Measurements from ENCODE around the gene TANK. TPM values are rescaled to one million over a fixed set of nuclear protein-coding genes. Genes with fewer than 3 reads are reported as not detected.
A peak's percentile ranks its signal among the peaks of the same experiment; 100 is the strongest.
"Not testable (repeated sequence)": the region's sequence is repeated elsewhere in the genome, so short reads cannot be mapped to it uniquely, and the experiment has no call there.

Gene TANK
- total and polyA plus RNA-seq, 2 experiments from 2014 or later, result 27.7 to 35.4 TPM

DNA sequence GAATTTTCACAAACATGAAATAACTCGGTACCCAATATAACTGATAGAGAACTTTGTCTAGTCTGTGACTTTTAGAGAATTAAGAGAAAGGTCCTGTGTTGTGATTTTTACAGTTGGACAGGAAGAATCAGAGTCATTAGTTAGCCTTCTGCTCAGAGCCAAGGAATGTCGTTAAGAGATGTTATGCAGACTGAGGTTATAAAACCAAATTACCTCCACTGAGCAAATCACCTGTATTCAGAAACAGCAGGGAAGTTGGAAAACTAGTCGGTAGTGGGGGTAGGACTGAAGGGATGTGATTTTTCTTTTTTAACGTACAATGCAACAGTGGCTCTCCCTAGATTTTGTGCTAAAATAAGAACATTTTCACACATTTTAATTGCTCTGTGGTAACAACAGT lies 18.5 kb downstream of the TANK start:
- TF ChIP-seq EZH2phosphoT487 (IDR thresholded peaks at IDR 0.05; ENCODE audit: unreplicated experiment) (no peak), POLR2AphosphoS5 (IDR thresholded peaks at IDR 0.05; ENCODE audit: low read depth) (no peak), CREB1 (CRISPR knock-in tag; IDR thresholded peaks at IDR 0.05; ENCODE audit: low read depth) (no peak), ZNF114 (CRISPR knock-in tag; IDR thresholded peaks at IDR 0.05) (no peak)
- no peaks in the 10 kb centered on the region for H4K20me1 ChIP-seq (replicated peaks; ENCODE audit: insufficient read depth)
- peaks cover 4% of the 10 kb centered on the region; the same call in 1 of the 2 replicates for H3K4me1 ChIP-seq (ENCODE audit: insufficient read depth)
- H3K4me2 ChIP-seq, result no peak overlapping the region
- no peaks in the 10 kb centered on the region for H3F3A ChIP-seq (replicated peaks; ENCODE audit: low read depth)
- no peak overlapping the region for H3K27ac ChIP-seq (ENCODE audit: low read depth)
- H3K36me3 ChIP-seq (ENCODE audit: insufficient read depth), result peaks cover 20% of the 10 kb centered on the region
- peaks cover 10% of the 10 kb centered on the region for H3K79me2 ChIP-seq (replicated peaks; ENCODE audit: insufficient read depth)
- DNase-seq (ENCODE audit: low spot score) (peak; percentile 11), ATAC-seq (no peak)
- Mint-ChIP-seq H3K4me1 (peaks cover 20% of the 10 kb centered on the region), H3K36me3 (ENCODE audit: low read depth) (peaks cover 48% of the 10 kb centered on the region), H3K27me3 (ENCODE audit: insufficient read depth, low read depth, poor library complexity) (no peaks in the 10 kb centered on the region), H3K4me3 (no peak overlapping the region), H3K9me3 (0 out of 3 replicates have a peak, but pooled peaks cover 8% of the 10 kb centered on the region), H3K27ac (no peak overlapping the region)
- no peak overlapping the region for H2AFZ ChIP-seq
- H3K27me3 ChIP-seq (ENCODE audit: insufficient read depth), result no peaks in the 10 kb centered on the region
- no peaks in the 10 kb centered on the region for H3K9me2 ChIP-seq (ENCODE audit: insufficient read depth)
- no peak overlapping the region for H3K4me3 ChIP-seq

GRCh38 chr2:161190050-161190449 lies 29.8 kb downstream of the TANK start:
- TF ChIP-seq EZH2phosphoT487 (IDR thresholded peaks at IDR 0.05; ENCODE audit: unreplicated experiment) (no peak), NANOG (IDR thresholded peaks at IDR 0.05; ENCODE audit: borderline replicate concordance) (peak; percentile 41; the same call in 1 of the 2 replicates), ZNF331 (CRISPR knock-in tag; IDR thresholded peaks at IDR 0.05; ENCODE audit: low read depth) (no peak), ZNF114 (CRISPR knock-in tag; IDR thresholded peaks at IDR 0.05) (no peak)
- TF ChIP-seq, protein P1, sequence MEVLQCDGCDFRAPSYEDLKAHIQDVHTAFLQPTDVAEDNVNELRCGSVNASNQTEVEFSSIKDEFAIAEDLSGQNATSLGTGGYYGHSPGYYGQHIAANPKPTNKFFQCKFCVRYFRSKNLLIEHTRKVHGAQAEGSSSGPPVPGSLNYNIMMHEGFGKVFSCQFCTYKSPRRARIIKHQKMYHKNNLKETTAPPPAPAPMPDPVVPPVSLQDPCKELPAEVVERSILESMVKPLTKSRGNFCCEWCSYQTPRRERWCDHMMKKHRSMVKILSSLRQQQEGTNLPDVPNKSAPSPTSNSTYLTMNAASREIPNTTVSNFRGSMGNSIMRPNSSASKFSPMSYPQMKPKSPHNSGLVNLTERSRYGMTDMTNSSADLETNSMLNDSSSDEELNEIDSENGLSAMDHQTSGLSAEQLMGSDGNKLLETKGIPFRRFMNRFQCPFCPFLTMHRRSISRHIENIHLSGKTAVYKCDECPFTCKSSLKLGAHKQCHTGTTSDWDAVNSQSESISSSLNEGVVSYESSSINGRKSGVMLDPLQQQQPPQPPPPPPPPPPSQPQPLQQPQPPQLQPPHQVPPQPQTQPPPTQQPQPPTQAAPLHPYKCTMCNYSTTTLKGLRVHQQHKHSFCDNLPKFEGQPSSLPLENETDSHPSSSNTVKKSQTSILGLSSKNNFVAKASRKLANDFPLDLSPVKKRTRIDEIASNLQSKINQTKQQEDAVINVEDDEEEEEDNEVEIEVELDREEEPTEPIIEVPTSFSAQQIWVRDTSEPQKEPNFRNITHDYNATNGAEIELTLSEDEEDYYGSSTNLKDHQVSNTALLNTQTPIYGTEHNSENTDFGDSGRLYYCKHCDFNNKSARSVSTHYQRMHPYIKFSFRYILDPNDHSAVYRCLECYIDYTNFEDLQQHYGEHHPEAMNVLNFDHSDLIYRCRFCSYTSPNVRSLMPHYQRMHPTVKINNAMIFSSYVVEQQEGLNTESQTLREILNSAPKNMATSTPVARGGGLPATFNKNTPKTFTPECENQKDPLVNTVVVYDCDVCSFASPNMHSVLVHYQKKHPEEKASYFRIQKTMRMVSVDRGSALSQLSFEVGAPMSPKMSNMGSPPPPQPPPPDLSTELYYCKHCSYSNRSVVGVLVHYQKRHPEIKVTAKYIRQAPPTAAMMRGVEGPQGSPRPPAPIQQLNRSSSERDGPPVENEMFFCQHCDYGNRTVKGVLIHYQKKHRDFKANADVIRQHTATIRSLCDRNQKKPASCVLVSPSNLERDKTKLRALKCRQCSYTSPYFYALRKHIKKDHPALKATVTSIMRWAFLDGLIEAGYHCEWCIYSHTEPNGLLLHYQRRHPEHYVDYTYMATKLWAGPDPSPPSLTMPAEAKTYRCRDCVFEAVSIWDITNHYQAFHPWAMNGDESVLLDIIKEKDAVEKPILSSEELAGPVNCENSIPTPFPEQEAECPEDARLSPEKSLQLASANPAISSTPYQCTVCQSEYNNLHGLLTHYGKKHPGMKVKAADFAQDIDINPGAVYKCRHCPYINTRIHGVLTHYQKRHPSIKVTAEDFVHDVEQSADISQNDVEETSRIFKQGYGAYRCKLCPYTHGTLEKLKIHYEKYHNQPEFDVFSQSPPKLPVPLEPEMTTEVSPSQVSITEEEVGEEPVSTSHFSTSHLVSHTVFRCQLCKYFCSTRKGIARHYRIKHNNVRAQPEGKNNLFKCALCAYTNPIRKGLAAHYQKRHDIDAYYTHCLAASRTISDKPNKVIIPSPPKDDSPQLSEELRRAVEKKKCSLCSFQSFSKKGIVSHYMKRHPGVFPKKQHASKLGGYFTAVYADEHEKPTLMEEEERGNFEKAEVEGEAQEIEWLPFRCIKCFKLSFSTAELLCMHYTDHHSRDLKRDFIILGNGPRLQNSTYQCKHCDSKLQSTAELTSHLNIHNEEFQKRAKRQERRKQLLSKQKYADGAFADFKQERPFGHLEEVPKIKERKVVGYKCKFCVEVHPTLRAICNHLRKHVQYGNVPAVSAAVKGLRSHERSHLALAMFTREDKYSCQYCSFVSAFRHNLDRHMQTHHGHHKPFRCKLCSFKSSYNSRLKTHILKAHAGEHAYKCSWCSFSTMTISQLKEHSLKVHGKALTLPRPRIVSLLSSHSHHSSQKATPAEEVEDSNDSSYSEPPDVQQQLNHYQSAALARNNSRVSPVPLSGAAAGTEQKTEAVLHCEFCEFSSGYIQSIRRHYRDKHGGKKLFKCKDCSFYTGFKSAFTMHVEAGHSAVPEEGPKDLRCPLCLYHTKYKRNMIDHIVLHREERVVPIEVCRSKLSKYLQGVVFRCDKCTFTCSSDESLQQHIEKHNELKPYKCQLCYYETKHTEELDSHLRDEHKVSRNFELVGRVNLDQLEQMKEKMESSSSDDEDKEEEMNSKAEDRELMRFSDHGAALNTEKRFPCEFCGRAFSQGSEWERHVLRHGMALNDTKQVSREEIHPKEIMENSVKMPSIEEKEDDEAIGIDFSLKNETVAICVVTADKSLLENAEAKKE (CRISPR knock-in tag; IDR thresholded peaks at IDR 0.05), result no peak
- TF ChIP-seq, protein P2, sequence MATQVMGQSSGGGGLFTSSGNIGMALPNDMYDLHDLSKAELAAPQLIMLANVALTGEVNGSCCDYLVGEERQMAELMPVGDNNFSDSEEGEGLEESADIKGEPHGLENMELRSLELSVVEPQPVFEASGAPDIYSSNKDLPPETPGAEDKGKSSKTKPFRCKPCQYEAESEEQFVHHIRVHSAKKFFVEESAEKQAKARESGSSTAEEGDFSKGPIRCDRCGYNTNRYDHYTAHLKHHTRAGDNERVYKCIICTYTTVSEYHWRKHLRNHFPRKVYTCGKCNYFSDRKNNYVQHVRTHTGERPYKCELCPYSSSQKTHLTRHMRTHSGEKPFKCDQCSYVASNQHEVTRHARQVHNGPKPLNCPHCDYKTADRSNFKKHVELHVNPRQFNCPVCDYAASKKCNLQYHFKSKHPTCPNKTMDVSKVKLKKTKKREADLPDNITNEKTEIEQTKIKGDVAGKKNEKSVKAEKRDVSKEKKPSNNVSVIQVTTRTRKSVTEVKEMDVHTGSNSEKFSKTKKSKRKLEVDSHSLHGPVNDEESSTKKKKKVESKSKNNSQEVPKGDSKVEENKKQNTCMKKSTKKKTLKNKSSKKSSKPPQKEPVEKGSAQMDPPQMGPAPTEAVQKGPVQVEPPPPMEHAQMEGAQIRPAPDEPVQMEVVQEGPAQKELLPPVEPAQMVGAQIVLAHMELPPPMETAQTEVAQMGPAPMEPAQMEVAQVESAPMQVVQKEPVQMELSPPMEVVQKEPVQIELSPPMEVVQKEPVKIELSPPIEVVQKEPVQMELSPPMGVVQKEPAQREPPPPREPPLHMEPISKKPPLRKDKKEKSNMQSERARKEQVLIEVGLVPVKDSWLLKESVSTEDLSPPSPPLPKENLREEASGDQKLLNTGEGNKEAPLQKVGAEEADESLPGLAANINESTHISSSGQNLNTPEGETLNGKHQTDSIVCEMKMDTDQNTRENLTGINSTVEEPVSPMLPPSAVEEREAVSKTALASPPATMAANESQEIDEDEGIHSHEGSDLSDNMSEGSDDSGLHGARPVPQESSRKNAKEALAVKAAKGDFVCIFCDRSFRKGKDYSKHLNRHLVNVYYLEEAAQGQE (IDR thresholded peaks at IDR 0.05; ENCODE audit: unreplicated experiment), result no peak
- H3K4me3 ChIP-seq, result no peak overlapping the region
- H3K4me1 Mint-ChIP-seq, result peaks cover 36% of the 10 kb centered on the region
- H3K27ac Mint-ChIP-seq, result peak overlapping the region; percentile 45
- ATAC-seq, result peak; percentile 60; the same call in 2 of the 3 replicates
- no peak overlapping the region for H3K27ac ChIP-seq (ENCODE audit: low read depth)
- no peak overlapping the region for H2AFZ ChIP-seq
- H3K9me2 ChIP-seq (ENCODE audit: insufficient read depth), result no peaks in the 10 kb centered on the region
- H3K4me3 Mint-ChIP-seq, result no peak overlapping the region
- H4K20me1 ChIP-seq (replicated peaks; ENCODE audit: insufficient read depth), result no peaks in the 10 kb centered on the region
- no peaks in the 10 kb centered on the region for H3K9me3 Mint-ChIP-seq
- H3K36me3 ChIP-seq (ENCODE audit: insufficient read depth), result no peaks in the 10 kb centered on the region
- DNase-seq (ENCODE audit: low spot score), result peak; percentile 19
- H3K27me3 Mint-ChIP-seq (ENCODE audit: insufficient read depth, low read depth, poor library complexity), result no peaks in the 10 kb centered on the region
- peaks cover 22% of the 10 kb centered on the region for H3K4me1 ChIP-seq (ENCODE audit: insufficient read depth)
- H3K27me3 ChIP-seq (ENCODE audit: insufficient read depth), result no peaks in the 10 kb centered on the region
- H3F3A ChIP-seq (replicated peaks; ENCODE audit: low read depth), result no peaks in the 10 kb centered on the region
- H3K79me2 ChIP-seq (replicated peaks; ENCODE audit: insufficient read depth), result no peaks in the 10 kb centered on the region
- H3K4me2 ChIP-seq, result peak overlapping the region; percentile 20
- H3K36me3 Mint-ChIP-seq (ENCODE audit: low read depth), result peaks cover 11% of the 10 kb centered on the region; the same call in 1 of the 3 replicates

- not testable (repeated sequence) for ATAC-seq; H3K9me2 ChIP-seq (ENCODE audit: insufficient read depth); H3K4me1 Mint-ChIP-seq; H3K36me3 ChIP-seq (ENCODE audit: insufficient read depth); H3K4me1 ChIP-seq (ENCODE audit: insufficient read depth); H3K4me3 Mint-ChIP-seq; H3K4me2 ChIP-seq; H3K9me3 Mint-ChIP-seq; H2AFZ ChIP-seq; H4K20me1 ChIP-seq (replicated peaks; ENCODE audit: insufficient read depth); H3K27me3 ChIP-seq (ENCODE audit: insufficient read depth); H3K27ac Mint-ChIP-seq; H3K27me3 Mint-ChIP-seq (ENCODE audit: insufficient read depth, low read depth, poor library complexity); H3K27ac ChIP-seq (ENCODE audit: low read depth); DNase-seq (ENCODE audit: low spot score); H3F3A ChIP-seq (replicated peaks; ENCODE audit: low read depth); H3K4me3 ChIP-seq; H3K79me2 ChIP-seq (replicated peaks; ENCODE audit: insufficient read depth)
- peaks cover 14% of the 10 kb centered on the region; the same call in 2 of the 3 replicates for H3K36me3 Mint-ChIP-seq (ENCODE audit: low read depth)
Measured at GRCh38 chr2:161195602-161196001, 35.4 kb downstream of the TANK start.
